Stimulated activated CD8-positive, alpha-beta memory T cell treated with anti-CD3 and anti-CD28 coated beads, Interleukin-15, amount 100 ng/mL, for 4 hours (primary cell): ENCODE data around the gene CSTF3.
"Not testable (repeated sequence)": the region's sequence is repeated elsewhere in the genome, so short reads cannot be mapped to it uniquely, and the experiment has no call there.

Source experiments
- DNase-seq, 2 donors: peaks; one replicate each; pipeline ENCODE4 v3.0.0-alpha.2; 2020; ENCODE audit warnings: low read depth in 2 of 2

Gene CSTF3

DNA sequence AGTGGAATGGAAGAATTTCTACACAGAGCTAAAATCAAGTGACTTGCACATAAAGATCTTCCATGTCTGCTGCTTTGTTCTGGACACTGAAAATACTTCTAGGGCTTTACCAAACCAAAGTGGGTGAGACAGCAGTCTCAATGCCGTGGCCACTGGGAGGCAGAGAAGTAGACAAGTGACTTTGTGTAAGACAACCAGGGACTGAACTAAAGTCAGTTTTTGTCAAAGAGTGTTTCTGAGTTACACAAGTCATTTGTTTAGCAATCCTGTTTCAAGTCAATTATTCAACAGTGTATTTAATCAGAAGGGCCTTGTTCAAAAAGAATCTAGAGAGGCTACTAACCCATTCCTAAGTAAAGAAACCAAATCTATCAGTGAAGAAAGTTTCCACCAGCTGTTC is 75.3 kb downstream of the CSTF3 start:
- DNase-seq, result no peak

DNA sequence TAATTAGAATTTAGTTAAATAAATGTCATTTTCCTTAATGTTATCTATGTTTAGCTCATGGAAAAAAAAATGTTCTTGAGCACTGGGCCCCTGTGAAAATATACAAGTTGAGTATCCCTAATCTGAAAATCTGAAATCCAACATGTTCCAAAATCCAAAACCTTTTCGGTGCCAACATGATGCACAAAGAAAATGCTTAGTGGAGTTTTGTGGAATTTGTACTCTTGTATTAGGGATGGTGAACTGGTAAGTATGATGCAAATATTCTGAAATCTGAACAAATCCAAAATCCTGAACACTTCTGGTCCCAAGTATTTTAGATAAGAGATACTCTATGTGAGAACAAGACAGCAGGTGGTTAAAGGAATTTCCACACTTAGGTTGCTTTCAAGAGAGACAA is 77.4 kb downstream of the CSTF3 start:
- DNase-seq, result no peak

DNA sequence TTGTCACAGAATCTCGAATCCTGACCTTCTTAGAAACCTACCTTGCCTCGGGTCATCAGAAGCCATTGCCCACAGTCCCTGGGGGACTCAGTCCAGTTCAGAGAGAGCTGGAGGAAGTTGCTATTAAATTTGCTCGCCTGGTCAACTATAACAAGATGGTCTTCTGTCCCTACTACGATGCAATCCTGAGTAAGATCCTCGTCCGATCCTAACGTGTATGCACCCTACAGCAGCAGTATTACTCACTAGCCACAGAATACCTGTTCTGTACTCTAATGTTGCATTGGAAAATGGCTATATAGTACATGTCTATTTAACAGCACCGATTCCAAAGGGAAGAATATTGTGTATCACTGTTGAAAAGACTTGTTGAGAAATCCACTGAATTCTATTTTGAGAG is 88.8 kb downstream of the CSTF3 start:
- DNase-seq, result no peak

DNA sequence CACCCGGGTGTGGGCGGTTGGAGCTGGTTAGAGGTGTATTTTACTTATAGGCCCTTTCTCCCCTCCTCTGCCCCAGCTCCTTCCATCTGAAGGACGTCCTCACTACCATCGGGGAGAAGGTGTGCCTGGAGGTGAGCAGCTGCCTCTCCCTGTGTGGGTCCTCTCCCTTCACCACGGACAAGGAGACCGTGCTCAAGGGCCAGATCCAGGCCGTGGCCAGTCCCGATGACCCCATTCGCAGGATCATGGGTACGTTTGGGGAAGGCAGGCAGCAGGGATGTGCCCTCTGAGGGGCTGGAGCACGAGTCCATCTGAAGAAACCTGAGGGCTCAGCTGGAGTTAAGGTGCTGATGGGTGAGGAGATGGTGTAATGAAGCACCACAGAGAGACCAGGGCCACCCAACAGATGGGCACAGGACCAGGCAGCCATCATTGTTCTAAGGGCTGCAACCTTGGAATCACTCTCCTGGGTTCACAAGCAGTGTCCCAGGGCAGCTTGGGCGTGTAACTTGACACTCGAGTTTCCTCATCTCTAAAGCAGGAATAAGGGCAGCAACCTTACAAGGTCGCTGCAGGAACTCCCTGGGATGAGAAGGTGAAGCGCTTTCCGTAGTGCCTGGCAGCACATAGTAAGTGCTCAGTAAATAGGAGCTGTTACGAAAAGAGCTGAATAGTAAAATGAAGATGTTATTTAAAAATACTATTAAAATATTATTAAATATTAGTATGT is 92.5 kb downstream of the CSTF3 start:
- DNase-seq, result no peak

DNA sequence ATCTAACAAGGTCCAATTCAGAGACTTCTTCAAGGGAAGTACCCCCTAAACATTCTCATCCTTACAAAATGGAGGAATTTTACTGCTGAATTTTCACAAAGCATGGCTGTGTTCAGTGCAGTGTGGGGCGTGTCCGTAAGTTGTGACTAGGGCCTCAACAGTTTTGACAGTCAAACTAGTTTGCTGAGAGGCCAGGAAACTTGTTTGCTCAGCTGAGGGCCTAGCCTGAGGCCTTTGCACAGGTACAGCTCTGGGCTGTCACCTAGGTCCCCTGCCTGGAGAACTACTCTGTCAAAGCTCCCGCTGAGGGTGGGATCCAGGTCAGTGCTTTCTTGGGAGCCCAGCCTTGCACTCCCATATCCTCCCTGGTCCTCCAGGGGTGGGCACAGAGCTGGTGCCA is 94.0 kb downstream of the CSTF3 start:
- no peak for DNase-seq

DNA sequence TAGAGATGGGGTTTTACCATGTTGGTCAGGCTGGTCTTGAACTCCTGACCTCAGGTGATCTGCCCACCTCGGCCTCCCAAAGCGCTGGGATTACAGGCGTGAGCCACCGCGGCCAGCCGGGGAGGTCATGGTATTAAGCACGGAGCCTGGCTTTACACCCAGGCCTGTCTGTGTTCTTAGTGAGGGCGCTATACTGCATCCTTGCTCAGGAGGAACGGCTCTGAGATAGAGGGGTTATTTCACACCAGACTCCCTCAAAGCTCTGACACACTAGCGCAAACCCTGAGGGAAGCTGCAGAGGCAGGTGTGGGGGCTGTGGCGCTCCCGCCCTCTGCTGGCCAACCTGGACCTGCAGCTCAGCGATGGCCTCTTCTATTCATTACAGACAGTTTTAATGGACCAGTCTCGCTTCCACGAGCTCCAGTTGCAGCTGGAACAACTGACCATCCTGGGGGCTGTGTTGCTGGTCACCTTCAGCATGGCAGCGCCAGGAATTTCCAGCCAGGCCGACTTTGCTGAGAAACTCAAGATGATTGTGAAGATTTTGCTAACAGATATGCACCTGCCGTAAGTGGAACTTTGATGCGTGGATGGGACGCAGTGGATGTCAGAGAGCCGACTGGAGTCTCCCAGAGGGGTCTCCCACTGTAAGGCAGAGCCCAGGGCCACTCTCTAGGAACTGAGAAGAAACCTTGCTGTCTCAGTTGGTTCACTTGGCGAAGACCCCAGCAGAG is 95.7 kb downstream of the CSTF3 start:
- peak; percentile 37 to 44 for DNase-seq

DNA sequence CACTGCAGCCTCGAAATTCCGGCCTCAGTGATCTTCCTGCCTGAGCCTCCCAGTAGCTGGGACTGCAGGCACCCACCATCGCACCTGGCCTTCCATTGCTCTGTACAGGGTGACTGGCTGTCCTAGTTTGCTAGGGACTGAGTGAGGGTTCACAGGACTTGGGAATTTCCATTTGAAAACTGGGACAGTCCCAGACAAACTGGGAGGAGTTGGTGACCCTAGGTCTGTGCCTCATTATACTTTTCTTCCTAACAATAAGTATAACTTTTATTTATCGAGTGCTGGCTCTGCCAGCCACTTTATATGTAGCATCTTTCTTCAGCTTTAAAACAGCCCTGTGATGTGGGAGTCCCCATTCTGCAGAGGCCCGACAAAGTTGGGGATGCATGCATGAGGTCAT is 96.4 kb downstream of the CSTF3 start:
- no peak for DNase-seq

DNA sequence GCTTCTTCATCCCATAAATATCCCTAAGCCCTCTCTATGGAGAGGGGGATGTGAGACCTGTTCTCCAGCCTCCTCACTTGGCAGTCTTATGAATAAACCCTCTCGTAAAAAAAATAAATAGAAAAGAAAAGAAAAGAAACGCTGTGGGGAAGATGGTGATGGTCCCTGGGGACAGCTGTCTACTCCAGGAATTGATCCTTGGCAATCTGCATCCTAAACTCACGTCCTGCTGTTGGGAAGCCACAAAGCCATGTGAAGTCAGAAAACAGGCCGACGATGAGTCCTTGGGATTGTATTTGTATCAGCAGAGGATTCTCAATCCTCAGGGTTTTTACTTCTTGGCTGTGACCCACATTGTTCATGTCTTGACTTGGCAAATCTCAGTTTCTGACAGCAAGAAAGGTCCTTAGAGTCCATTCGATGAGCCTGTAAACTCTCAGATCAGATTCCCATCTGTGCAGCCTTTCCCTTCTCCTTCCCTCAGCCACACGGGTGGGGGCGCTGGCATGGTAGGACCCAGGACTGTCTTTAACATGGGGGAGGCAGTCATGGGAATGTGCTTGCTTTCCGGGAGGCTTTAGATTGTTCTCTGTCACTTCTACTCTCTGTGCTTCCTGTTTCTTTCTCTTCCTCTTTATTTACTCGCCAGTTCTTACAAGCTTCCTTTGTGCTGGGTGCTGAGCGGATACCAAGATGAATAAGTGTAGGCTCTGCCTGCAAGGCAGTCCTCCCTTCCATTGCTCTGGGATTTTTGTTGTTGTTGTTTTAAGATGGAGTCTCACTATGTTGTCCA is 97.1 kb downstream of the CSTF3 start:
- DNase-seq, result no peak

DNA sequence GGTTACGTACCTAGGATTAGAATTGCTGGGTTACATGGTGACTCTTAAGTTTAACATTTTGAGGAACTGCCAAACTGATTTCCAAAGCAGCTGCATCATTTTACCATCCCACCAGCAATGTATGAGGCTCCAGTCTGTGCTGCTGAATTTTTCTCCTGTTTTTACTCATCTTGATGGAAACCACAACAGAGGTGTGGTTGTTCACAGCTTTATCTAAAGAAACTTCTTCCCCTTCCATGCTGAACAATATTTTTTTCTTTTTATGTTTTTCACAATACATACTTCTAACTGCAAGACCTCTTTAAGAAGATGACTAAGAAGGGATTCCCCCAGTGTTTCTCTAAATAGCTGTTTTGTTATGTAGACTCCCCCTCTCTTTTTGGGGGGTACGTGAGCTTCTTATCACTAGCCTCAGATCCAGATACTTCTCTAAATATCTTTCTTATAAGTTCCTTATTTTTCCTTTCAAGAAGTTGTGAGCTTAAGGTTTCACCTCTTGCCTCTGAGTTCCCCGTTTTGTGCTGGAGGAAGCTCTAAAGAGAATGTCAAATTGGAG is 97.9 kb downstream of the CSTF3 start:
- DNase-seq, result no peak

DNA sequence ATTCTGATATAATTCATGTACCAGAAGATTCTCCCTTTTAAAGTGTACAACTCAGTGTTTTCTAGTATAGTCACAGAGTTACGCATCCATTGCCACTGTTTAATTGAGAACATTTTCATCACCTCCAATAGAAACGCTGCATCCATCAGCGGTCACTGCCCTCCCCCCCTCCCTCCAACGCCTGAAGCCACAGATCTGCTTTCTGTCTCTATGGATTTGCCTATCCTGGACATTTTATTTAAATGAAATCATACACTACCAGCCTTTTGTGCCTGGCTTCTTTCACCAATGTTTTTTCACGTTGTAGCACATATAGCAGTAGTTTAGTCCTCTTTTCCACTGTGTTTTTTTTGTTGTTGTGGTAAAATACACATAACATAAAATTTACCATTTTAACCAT is 99.1 kb downstream of the CSTF3 start:
- no peak for DNase-seq

DNA sequence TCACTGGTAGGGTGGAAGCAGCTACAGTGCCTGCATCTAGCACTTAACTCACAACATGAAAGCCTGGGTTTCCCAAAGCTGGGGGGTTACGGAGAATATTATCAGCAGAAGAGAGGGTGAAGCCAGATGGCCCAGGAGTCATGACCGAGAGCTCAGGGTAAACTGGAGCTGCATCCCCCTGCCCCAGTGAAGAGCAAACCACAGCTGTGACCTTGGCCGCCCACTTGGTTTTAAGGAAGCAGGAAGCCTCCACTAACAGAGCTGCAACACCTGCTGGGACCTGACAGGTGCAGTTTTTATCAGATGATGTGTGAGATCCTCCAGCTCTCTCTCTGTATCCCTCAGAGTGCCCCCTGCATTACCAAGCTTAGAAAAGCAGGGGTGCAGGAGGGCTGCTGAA is 101.0 kb downstream of the CSTF3 start:
- DNase-seq, result no peak

DNA sequence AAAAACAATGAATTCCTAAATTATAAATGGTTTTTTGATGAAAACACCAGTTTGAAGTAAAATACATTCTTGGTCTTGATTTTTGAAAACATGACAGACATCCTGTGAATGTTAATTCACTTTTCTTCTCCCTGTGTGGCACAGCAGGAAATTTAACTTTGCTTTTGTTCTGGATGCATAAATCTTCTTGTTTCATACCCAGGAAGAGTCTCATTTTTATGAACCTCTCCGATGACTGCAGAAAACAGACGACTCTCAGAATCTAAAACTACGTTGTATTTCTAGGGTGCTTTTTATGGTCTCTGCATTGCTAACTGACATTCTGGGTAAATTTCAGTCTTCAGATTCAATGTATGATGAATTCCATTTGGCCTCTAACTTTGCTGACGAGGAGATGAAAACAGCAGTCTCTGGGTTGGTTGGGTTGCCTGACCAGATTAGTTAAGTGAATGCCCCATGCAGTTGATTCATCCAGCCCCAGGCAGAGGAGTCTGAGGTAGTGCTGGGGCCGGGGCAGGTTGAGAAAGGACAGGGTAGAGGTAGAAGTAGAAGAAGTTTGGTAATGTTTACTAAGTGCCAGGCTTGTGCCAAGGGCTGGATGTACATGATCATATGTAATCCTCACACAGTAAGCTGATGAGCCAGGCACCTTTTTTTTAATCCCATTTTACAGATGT is 101.8 kb downstream of the CSTF3 start:
- DNase-seq, result no peak

DNA sequence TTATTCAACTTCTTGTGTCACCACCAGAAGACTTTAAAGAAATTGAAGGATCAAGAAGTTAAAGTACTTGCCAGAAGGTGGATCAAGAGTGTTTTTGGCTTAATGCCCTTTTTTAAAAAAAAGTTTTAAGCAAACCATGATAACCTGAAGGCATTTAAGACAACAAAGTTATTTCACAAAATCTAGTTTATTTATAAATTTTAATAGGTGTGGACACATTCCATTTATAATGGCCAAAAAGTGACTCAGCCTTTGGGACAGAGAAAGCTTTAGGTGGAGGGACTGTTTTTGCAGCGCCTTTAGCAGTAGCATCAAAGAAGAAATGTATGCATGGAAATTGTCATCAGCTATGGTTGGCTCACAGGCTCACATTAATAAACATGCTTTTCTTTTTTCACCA is 104.0 kb downstream of the CSTF3 start:
- DNase-seq, result no peak

DNA sequence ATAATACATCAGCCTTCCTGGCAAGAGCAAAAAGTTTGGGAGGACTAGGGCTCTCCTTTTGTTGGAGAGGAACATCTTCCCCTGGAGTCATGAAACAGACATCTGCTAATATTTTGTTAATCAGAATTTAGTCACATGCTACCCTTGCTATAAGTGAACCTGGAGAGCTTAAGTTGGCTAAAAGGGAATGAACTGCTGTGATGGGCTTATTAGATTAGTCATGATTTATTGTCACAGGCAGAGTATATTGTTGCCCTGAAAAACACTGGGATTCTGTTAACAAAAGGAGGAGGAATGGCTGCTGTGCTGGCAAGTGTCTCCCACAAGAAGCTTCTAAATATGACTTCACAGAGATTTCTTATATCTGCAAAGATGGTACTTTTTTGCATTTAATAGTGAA is 105.9 kb downstream of the CSTF3 start:
- DNase-seq, result no peak

DNA sequence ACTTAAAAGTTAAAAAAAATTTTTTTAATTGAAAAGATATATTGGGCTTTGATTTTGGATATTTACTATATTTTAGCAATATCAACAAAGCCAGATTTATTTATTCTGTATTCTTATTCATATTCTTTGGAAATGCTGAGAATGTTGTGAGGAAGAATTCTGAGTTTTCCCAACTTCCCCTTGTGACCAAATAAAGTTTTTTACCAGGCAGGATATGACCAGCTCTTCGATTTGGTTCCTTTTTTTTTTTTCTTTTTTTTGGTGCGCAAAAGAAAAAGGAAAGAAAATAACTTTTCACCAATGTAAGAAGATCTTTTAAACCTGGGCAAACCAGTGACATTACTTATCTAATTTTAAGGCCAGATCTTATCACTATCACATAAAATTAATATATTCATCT is 109.0 kb downstream of the CSTF3 start:
- no peak for DNase-seq

DNA sequence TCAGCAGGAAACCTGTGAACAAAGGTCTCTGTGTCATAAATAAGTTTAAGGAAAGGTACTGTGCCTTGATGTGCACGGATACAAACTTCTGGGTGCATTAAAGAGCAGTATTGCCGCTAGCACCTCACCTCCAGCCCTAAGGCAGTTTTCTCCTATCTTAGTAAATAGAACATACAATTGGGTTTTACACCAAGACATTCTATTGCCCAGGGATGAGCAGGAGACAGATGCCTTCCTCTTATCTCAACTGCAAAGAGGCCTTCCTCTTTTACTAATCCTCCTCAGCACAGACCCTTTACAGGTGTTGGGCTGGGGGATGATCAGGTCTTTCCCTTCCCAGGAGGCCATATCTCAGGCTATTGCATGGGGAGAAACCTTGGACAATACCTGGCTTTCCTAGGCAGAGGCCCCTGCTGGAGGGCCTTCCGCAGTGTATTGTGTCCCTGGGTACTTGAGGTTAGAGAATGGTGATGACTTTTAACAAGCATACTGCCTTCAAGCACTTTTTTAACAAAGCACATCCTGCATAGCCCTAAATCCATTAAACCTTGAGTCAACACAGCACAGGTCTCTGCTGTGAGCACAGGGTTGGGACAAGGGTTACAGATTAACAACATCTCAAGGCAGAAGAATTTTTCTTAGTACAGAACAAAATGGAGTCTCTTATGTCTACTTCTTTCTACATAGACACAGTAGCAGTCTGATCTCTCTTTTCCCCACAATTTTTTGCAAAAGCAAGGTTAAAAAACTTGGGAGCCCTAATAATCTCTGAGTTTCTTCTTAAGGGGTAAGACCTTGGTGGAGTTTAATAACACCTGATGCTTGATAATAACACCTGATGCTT is 111.5 kb downstream of the CSTF3 start:
- not testable (repeated sequence) for DNase-seq

DNA sequence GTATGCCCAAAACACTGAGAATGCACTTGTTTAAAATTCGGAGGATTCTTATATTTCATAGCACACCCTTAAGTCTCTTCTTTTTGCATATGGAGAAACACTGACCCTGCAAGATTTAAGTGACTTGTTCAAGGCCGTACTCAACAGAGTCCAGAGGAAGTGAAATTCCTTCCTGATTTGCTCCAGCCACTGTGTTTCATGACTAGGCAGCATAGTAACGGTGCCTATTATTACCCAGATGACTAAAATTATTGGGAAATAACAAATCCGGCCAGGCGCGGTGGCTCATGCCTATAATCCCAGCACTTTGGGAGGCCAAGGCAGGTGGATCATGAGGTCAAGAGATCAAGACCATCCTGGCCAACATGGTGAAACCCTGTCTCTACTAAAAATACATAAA is 112.6 kb downstream of the CSTF3 start:
- not testable (repeated sequence) for DNase-seq

DNA sequence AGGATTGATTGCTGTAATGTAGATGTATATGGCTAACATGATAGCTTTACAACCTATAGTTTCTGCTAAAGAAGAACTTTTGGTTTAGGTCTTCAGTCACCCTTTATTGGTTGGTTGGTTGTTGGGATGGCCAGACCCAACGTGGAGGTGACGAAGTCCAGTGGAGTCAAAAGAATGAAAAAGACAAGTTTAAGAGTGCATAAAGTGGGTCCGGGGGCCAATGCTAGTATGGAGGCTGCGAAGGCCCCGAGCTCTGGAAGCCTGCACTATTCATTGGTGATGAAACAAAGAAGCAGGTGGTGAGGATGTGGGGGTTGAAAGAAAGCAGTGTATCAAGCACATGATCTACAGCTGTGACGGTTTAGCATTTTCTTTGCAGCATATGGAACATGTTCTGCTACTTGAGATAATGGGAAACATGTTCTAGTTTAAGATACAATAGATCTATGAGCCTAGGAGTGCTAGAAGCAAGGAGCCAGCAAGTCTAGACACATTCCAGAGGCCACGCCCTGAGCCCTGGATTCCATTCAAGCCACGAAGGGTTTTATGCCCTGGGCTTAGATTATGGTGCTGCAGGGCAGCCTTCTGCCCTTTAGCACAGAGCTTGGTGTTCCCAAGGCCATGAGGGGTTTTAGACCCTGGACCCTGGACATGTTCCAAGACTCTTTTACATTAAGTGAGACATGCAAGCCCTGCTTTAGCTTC is 115.6 kb downstream of the CSTF3 start:
- no peak for DNase-seq

DNA sequence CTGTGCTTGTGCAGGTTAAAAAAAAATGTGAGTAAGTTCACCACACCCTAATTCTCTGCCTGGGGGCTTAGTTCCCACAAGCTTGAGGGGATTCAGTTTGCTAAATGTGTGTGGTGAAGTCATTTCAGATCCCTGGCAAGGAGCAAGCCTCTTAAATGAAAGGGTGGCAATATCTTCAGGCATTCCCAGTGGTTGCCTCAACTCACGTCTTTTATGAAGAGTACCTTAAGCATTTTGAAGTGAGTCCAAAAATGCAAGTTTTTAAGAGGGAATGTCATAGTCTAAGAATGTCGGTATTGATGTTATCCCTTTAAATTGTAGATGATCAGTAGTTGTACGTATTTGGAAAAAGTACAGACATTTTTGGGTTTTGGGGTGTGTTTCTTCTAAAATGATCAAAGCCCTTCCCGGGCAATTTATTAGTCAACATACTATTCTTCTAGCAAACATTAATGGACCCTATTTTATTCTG is 117.0 kb downstream of the CSTF3 start:
- no peak for DNase-seq

DNA sequence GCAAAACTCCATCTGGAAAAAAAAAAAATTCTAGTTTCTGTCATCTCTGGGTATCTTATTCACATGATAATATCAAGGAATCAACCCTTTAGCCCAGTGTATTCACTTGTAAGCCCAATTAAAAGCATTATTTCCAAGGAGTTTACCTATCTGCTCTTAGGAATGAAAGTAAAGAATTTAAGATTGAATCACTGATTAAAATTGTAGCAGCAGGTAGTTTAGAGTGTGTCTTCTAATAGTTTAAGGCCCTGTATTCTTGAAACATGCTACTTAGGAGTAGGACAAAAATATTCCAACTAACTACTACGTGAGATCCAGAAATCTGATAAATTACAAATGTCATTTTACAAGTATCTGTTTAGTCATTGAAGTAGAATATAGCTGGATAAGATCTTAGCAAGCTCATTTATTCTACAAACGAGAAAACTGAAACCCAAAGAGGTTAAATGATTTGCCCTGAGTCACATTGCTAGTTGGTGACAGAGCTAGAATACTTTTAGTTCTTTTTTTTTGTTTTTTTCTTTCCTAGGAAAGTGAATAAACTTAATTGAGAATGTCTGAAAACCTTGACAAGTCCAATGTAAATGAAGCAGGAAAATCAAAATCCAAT is 118.0 kb downstream of the CSTF3 start:
- no peak for DNase-seq
